HG03432 (cell line): ENCODE results near the gene POLR2F.
"Not testable (repeated sequence)": the region's sequence is repeated elsewhere in the genome, so short reads cannot be mapped to it uniquely, and the experiment has no call there.

Source experiments
- ATAC-seq: cut with Tn5 transposase; IDR thresholded peaks from one replicate; pipeline ENCODE4 v1.9.1; 2021; ENCODE audit warnings: mild to moderate bottlenecking, moderate library complexity; ENCODE audit not compliant: unreplicated experiment

The POLR2F gene

DNA sequence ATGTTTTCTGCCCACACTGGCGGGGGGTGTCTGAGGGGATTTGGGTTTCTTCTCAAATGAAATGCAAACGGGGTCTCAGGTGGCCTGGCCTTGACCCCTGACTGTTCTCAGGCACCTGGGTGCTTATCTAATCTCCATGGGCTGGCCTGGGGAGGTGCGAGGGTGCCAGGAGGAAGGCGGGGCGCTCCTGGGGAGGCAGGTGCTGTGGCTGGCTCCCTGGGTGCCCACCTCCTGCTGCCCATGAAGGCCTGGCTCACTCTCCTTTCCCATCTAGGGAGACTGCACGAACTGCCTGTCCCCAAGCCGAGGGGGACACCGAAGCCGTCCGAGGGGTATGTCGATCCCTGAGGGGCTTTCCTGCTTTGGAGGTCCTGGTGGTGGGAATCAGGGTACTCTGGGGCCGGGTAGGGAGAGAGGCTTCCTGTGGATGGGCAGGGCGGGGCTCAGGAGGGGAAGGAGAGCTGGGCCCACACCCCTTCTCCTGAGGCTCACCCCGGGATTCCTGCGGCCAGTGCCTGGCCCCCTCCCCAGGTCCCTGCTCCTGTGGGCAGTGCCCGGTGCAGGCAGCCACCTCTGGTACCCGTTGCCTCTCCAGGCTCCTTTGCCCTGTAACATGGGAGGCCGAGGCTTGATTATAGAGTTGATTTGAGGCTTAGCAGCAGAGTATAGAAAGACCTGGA, 29.0 kb upstream of the POLR2F start:
- no peak for ATAC-seq

DNA sequence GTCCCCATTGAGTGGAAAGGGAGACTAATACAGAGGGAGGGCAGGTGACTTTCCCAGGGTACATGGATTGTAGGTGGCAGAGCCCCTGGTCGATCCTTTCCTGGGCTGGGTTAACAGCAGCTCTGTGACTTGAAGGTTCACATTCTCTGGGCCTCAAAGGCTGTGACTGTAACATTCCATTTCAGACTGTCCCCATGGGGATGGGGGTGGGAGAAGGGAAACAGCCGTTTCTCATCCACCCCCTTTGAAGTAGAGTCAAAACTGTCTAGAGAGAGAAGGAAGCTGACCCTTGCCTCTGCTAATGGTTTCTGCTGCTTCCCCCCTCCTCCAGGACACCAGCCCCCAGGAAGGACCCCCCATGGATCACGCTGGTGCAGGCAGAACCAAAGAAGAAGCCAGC, 28.2 kb upstream of the POLR2F start:
- ATAC-seq = no peak

DNA sequence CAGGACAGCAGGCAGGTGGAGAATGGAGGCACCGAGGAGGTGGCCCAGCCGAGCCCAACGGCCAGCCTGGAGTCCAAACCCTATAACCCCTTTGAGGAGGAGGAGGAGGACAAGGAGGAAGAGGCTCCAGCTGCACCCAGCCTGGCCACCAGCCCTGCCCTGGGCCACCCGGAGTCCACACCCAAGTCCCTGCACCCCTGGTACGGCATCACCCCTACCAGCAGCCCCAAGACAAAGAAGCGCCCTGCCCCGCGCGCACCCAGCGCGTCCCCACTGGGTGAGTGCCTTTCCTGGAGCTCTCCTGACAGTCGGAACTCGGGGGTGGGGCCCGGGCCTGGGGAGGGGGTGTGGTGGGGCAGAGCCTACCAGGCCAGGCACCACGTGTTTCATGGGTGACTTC, 27.7 kb upstream of the POLR2F start:
- no peak for ATAC-seq

DNA sequence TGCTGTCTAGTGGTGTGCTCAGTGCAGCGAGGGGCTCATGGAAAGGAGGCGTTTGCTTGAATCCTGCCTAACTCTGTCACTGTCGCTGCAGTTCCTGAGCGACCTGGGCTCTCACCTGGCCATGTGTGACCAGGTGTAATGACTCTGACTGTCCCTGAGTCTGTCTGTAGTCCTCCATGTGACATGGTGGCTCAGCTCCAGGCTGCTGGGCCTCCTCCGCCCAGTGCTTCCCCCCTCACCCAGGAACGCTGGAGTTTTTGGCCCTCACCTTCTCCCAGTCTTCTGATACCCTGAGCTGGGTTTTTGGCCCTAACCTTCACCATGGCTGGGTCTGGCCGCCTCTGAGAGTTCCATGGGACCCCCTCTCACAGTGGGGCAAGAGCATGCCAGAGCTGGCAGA, 27.1 kb upstream of the POLR2F start:
- ATAC-seq = no peak

DNA sequence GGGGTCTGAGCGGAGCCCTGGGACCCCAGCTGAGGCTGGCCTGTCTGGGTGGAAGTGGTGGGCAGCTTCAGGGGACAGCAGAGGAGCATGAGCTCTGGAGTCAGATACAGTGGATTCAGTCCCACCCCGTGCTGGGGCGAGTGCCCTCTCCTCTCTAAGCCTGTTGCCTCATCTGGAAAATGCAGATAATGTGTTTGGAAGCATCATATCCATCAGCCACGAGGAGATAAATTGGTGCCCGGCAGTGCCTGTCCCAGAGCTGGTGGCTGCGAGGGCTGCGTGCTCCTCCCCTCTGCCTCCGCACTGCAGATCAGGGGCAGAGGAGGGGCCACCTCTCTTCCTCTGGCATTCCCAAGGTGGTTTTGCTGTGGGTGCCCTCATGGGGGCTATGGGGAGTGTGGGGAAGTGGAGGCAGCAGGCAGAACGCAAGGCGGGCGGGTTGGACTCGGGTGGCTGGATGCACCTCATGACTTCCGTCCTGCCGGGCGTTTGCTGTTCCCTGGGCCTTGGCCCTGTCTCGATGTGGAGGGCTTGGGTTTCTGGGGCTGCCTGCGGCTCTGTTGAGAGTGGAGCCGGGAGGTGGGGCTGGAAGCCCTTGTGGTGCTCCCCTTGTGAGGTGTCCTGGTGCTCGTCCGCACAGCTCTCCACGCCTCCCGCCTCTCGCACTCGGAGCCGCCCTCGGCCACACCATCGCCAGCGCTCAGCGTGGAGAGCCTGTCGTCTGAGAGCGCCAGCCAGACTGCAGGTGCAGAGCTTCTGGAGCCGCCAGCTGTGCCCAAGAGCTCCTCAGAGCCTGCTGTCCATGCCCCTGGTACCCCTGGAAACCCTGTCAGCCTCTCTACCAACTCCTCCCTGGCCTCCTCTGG, 26.5 kb upstream of the POLR2F start:
- ATAC-seq = no peak

DNA sequence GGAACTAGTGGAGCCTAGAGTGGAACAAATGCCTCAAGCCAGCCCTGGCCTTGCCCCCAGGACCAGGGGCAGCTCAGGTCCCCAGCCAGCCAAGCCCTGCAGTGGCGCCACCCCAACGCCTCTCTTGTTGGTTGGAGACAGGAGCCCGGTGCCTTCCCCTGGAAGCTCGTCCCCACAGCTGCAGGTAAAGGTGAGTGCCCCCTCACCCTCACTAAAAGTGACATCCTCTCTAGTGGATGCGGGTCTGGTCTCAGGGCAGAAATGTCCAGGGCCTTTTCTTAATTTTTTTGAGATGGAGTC, 25.9 kb upstream of the POLR2F start:
- ATAC-seq = no peak

DNA sequence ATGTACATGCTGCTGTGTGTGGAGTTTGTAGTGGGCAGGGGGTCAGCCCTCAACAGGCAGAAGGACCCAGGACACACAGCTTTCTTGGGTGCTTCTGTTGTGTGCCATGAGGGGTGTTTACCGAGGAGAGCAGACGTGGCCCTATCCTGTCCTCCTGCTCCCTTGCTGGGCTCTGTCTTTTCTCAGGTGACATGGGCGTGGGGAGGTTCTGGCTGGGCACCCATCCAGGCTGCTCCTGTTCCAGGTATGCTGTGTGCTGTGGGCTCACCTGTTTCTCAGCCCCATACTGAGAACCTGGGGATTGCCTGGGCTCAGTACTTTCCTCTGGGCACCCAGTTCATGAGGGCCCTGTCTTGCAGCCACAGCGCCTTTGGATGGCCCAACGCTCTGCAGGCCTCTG, 24.1 kb upstream of the POLR2F start:
- ATAC-seq = no peak

DNA sequence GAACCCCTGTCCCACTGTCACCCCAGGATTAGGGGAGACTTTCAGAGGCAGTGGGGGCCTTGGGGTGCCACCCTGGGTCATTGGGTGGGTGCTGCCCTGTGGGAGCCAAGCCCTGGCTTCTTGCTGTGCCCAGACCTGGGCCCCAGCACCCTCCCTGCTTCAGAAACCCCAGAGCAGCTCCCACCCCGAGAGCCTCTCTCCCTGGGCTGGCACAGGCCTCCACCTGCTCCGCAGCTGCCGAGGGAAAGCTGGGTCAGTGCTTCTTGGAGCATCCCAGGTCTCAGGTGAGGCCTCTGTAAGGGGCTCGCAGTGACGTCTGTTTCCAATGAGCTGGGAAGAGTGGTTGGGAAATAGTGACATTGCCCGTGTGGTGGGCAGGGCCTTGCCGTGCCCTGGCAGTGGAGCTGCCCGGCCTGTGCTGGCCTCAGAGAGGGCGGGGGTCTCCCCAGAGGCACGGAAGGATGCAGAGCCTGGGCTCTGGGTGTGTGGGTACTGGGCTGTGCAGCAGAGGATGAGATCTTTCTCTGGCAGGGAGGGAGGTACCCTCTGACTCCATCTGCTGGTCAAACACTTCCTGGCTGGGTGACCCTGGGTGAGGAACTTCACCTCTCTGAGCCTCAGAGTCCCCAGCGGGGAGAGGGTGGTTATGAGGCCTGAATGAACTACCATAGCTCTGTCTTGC, 23.1 kb upstream of the POLR2F start:
- no peak for ATAC-seq

DNA sequence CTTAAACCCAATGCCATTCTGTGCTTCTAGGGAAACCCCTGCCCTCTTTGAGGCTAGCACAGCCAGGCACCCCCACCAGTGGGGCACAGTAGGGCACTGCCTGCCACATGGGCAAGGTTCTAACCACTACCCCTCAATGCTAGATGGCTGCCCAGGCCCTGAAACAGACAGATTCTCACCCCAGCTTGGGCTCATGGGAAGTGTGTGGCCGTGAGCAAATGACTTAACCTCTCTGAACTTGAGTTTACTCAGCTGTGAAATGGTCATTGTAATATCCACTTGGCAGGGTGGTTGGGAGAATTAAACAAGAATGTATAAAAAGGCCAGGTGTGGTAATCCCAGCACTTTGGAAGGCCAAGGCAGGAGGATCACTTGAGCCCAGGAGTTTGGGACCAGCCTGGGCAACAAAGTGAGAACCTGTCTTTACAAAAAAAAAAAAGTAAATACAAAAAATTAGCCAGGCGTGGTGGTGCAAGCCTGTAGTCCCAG, 22.5 kb upstream of the POLR2F start:
- no peak for ATAC-seq

DNA sequence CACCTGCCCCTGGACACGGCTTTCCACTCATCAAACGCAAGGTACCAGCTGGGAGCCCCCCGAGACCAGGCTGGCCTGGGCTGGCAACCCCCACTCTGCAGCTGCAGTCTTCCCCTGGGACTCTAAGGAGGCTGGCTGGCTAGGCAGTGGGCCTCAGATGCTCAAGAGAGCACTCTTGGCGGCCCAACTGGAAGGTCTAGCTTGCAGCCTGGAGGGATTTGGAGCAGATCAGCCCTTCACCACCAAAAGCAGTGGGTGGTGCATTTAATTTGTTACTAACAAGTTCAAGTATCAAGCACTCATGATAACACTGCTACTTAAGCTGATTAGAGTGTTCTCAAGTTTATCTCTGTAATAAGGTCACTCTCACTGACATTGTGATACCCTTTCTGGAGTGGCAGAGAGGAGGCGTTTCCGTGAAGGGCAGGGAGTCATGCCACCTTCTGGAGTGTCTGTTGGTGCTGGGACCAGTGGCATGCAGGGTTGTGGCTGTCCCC, 21.6 kb upstream of the POLR2F start:
- ATAC-seq = no peak

DNA sequence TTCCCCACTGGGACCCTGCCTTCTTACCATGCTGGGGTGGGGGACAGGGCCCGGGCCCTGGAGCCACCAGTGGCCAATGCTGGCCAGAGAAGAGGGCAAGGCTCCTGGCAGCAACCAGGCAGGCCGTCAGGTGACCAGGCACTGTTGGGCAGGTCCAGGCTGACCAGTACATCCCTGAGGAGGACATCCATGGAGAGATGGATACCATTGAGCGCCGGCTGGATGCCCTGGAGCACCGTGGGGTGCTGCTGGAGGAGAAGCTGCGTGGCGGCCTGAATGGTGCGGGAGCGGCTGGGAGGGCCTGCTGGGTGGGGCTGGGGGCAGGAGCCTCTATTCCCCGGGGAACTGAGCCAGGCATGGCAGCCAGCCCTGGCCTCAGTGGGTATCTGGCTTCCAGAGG, 21.1 kb upstream of the POLR2F start:
- no peak for ATAC-seq

DNA sequence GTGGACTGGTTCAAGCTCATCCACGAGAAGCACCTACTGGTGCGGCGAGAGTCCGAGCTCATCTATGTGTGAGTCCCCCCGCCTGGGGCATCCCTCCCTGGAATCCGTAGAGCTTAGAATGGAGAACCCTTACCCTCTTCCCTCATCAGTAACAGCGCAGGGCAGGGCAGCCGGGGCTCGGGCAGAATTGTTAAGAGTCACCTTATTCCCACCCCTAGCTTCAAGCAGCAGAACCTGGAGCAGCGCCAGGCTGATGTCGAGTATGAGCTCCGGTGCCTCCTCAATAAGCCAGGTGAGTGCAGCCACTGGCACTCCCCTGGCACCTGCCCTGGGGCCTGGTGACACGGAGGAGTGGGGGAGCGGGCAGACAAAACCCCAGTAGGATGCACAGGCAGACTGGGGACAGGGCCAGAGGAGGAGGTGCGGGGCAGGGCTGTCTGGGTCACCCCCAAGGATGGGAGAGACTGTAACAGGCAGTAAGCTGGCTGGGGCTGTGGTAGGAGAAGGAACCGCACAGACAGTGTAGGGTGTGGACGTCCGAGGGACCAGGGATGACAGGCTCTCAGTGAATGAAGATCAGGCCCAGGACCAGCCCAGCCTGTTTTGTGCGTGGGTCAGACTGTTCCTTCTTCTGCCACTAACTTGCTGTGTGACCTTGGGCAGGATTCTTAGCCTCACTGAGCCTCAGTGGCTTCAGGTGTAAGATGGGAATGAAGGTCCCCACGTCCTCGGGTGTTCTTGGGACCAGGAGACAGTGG, 20.5 kb upstream of the POLR2F start:
- ATAC-seq = no peak

DNA sequence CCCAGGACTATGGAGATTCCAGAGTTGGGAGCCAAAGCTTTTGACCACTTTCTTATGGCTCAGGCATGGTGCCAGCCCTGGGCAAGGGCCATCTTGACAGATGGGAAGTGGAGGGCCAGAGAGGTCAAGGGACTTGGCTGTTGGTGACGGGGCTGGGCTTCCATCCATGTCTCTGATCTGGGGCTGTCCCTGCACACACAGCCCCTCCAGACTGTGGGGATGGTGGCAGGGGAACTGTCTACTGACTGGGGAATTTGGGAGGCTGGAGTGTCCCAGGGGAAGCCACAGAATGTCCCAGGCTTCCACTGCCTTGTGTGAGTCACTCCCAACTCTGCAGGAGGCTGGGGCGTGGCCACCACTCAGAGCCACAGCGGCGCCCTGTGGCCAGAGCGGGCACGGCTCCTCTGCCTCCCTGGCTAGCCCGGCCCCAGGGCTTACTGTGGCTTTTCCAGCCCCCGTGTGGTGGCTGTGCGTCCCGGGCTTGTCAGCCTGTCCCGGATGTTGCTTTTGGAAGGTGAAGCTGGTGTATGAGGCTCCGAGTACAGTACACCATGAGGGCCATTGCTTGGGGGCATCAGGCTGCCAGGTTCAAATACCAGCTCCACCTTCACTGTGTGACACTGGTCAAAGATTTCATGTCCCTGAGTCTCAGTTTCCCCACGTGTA, 19.7 kb upstream of the POLR2F start:
- peak; percentile 88 for ATAC-seq

DNA sequence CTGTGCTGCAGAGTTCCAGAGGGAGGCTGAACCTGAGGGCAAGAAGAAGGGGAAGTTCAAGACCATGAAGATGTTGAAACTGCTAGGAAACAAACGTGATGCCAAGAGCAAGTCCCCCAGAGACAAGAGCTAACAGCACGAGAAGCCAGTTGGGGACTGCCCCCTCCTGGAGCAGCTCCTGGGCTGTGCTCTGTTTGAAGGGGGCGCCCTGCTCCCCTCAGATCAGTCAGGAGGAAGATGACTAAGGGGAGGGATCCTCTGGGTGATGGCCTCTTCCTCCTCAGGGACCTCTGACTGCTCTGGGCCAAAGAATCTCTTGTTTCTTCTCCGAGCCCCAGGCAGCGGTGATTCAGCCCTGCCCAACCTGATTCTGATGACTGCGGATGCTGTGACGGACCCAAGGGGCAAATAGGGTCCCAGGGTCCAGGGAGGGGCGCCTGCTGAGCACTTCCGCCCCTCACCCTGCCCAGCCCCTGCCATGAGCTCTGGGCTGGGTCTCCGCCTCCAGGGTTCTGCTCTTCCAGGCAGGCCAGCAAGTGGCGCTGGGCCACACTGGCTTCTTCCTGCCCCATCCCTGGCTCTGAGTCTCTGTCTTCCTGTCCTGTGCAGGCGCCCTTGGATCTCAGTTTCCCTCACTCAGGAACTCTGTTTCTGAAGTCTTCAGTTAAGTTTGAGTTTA, 12.7 kb upstream of the POLR2F start:
- no peak for ATAC-seq

DNA sequence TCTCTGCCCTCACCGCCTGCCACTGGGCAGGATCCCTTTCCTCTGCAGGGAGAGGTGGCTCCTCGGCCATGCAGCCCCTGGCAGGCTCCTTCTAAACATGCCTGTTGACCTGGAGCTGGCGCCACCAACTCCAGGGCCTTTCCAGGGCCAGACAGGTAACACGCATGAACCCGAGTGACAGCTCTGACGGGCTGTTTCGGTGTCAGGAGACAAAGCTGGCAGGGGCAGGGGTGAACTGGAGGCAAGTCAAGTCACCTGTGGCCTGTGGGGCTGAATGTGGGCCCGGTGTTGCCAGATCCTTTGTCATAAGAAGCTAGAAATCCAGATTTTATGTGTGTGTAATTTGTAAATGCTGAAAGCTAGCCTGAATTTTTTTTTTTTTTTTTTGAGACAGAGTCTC, 11.4 kb upstream of the POLR2F start:
- no peak for ATAC-seq

DNA sequence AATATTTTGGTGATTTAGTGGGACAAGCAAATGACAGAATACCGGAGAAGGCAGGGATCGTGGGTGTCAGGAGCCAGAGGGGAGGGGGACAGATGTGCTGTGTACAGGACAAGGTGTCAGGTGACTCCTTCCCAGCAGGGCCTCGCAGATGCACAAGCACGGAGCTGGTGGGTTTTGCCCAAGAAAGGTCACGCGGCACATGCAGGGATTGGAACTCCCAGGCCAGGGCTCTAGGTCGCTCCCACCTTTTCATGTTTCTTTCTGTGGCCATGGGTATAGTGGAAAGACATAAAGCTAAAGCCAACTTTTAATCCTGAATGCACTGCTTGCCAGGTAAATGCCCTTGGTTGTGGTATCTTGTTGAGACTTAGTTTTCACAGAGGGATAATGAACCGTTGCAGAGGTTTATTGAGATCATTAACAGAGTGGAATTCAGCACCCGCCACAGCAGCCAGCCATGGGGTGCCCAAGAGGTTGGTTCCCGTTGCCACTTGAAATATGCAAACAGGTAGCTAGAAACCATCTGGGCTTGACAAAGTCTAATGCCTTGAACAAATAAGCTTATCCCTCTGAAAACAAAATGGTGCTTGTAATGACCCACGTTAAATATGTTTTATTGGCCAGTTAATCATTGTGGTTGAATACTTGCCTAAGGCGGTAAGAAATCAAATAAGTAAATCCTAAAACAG, 10.2 kb upstream of the POLR2F start:
- no peak for ATAC-seq

DNA sequence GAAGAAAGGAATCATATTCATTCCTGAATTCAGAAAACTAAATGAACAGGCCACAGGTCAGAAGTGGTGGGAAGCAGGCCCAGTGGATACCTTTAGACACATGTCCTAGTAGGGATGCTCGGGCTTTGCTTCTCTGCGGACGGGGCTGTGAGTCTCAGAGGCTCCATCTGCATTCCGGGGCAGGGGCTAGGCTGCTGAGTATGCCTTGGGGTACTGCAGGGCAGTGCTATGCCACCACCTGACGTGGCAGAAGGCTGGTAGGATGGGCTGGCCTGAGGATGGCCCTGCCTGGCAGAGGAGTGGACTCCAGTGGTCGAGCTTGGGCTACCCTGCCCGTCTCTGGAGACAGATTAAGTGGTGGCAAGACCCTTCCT, 9.7 kb upstream of the POLR2F start:
- ATAC-seq = no peak

DNA sequence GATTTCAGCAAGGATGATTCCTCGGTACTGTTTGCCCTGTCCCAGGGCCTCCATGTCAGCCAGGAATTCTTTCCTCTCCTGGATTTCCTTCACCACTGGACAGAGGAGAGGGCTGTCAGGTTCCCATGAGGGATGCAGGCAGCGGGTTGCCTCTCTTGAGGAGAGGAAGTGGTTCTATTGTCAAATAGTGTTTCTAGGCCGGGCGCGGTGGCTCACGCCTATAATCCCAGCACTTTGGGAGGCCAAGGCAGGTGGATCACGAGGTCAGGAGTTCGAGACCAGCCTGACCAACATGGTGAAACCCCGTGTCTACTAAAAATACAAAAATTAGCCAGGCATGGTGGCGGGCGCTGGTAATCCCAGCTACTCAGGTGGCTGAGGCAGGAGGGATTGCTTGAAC, 9.1 kb upstream of the POLR2F start:
- ATAC-seq = not testable (repeated sequence)

DNA sequence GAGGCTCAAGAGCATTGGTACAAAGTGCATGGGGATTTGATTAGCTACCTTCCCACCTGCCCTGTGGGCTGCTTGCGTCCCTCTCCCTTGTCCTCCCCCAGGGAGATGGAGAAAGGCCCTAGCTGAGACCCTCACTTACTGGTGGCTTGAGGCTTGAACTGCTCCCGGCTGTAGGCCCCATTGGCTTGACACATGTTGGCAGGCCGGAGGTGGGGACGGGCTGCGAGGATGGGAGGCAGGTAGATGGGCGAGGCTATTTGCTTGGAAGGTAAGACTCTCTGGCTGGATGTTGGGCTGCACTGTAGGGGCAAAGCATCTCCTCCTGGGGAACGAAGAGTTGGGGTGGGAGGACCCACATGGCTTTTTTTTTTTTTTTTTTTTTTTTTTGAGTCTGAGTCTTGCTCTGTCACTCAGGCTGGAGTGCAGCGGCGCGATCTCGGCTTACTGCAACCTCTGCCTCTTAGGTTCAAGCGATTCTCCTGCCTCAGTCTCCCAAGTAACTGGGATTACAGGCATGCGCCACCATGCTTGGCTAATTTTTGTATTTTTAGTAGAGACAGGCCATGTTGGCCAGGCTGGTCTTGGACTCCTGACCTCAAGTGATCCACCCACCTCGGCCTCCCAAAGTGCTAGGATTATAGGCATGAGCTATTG, 6.2 kb upstream of the POLR2F start:
- ATAC-seq = not testable (repeated sequence)
